Stimulated activated naive CD8-positive, alpha-beta T cell treated with anti-CD3 and anti-CD28 coated beads, Interleukin-15, amount 100 ng/mL, for 72 hours (primary cell): ENCODE data around the gene NOX5.

Experiments used
- ATAC-seq: fragments of 150-1000 bp; cut with Tn5 transposase; 2 replicates; pipeline ENCODE4 v1.10.0; 2021; ENCODE audit warnings: mild to moderate bottlenecking, moderate library complexity
- DNase-seq, 2 donors: peaks; one replicate each; pipeline ENCODE4 v3.0.0; 2021 to 2022
- H3K27ac Mint-ChIP-seq, 2 donors: one replicate each; pipeline ENCODE4 v1.8.0; 2022; ENCODE audit warnings: mild to moderate bottlenecking in 2 of 2, mixed read lengths in 2 of 2, moderate library complexity in 2 of 2
- H3K27me3 Mint-ChIP-seq: one replicate; pipeline ENCODE4 v1.8.0; 2022; ENCODE audit warnings: mixed read lengths
- H3K4me1 Mint-ChIP-seq: one replicate; pipeline ENCODE4 v1.8.0; 2022; ENCODE audit warnings: mild to moderate bottlenecking, mixed read lengths
- H3K4me3 Mint-ChIP-seq, 2 donors: one replicate each; pipeline ENCODE4 v1.8.0; 2022; ENCODE audit warnings: mild to moderate bottlenecking in 2 of 2, mixed read lengths in 2 of 2, moderate library complexity in 1 of 2
- H3K9me3 Mint-ChIP-seq, 2 donors: one replicate each; pipeline ENCODE4 v1.8.0; 2022; ENCODE audit warnings: mixed read lengths in 2 of 2

NOX5 gene

GRCh38 chr15:69072906-69073305 lies 58.4 kb downstream of the NOX5 start:
- no peak for ATAC-seq
- Mint-ChIP-seq H3K4me3 (no peak overlapping the region), H3K27ac (no peak overlapping the region), H3K4me1 (peaks cover 19% of the 10 kb centered on the region), H3K27me3 (peaks cover 67% of the 10 kb centered on the region), H3K9me3 (peaks cover 0 to 18% of the 10 kb centered on the region in 2 donors)
- DNase-seq, result no peak

- ATAC-seq, result peak; percentile 61
- Mint-ChIP-seq H3K4me3 (peak overlapping the region; percentile 60 to 63), H3K27ac (no peak overlapping the region), H3K4me1 (peaks cover 19% of the 10 kb centered on the region), H3K9me3 (peaks cover 0 to 12% of the 10 kb centered on the region in 2 donors), H3K27me3 (peaks cover 67% of the 10 kb centered on the region)
- DNase-seq, result no peak
Measured at GRCh38 chr15:69074001-69074842, 59.7 kb downstream of the NOX5 start.

GRCh38 chr15:69074843-69075224 lies 60.3 kb downstream of the NOX5 start:
- Mint-ChIP-seq H3K4me3 (peak overlapping the region; percentile 60 to 63), H3K9me3 (peaks cover 0 to 12% of the 10 kb centered on the region in 2 donors), H3K27ac (no peak overlapping the region), H3K4me1 (peaks cover 19% of the 10 kb centered on the region), H3K27me3 (peaks cover 67% of the 10 kb centered on the region)
- DNase-seq (no peak), ATAC-seq (no peak)

GRCh38 chr15:69075440-69075839 lies 60.9 kb downstream of the NOX5 start:
- H3K4me3 Mint-ChIP-seq, result no peak overlapping the region
- no peak overlapping the region for H3K27ac Mint-ChIP-seq
- peaks cover 0 to 6% of the 10 kb centered on the region in 2 donors for H3K9me3 Mint-ChIP-seq
- peaks cover 19% of the 10 kb centered on the region for H3K4me1 Mint-ChIP-seq
- ATAC-seq, result no peak
- peaks cover 62% of the 10 kb centered on the region for H3K27me3 Mint-ChIP-seq
- DNase-seq, result no peak

- ATAC-seq (no peak), DNase-seq (no peak)
- Mint-ChIP-seq H3K4me3 (no peak overlapping the region), H3K27ac (no peak overlapping the region), H3K4me1 (peaks cover 25% of the 10 kb centered on the region), H3K9me3 (no peaks in the 10 kb centered on the region), H3K27me3 (peaks cover 61% of the 10 kb centered on the region)
Measured at GRCh38 chr15:69076756-69077155, 62.3 kb downstream of the NOX5 start.

- H3K27ac Mint-ChIP-seq, result no peak overlapping the region
- no peak overlapping the region for H3K4me3 Mint-ChIP-seq
- no peaks in the 10 kb centered on the region for H3K9me3 Mint-ChIP-seq
- peaks cover 33% of the 10 kb centered on the region for H3K4me1 Mint-ChIP-seq
- no peak for ATAC-seq
- DNase-seq, result no peak
- peaks cover 43% of the 10 kb centered on the region for H3K27me3 Mint-ChIP-seq
Measured at GRCh38 chr15:69078638-69079037, 64.1 kb downstream of the NOX5 start.

GRCh38 chr15:69080295-69081248 lies 66.1 kb downstream of the NOX5 start:
- Mint-ChIP-seq H3K4me3 (no peak overlapping the region), H3K27ac (no peak overlapping the region)
- ATAC-seq, result no peak

GRCh38 chr15:69081310-69082004 lies 67.0 kb downstream of the NOX5 start:
- H3K27me3 Mint-ChIP-seq, result peaks cover 35% of the 10 kb centered on the region
- ATAC-seq, result no peak
- H3K27ac Mint-ChIP-seq, result no peak overlapping the region
- no peaks in the 10 kb centered on the region for H3K9me3 Mint-ChIP-seq
- DNase-seq, result no peak
- H3K4me3 Mint-ChIP-seq, result no peak overlapping the region
- peaks cover 18% of the 10 kb centered on the region for H3K4me1 Mint-ChIP-seq

More at GRCh38 chr15:69080295-69081248, 66.1 kb downstream of the NOX5 start:
- Mint-ChIP-seq H3K9me3 (no peaks in the 10 kb centered on the region), H3K4me1 (peaks cover 18% of the 10 kb centered on the region), H3K27me3 (peaks cover 40% of the 10 kb centered on the region)
- no peak for DNase-seq

GRCh38 chr15:69082021-69082502 lies 67.6 kb downstream of the NOX5 start:
- Mint-ChIP-seq H3K4me3 (no peak overlapping the region), H3K27me3 (peaks cover 39% of the 10 kb centered on the region), H3K4me1 (peaks cover 18% of the 10 kb centered on the region), H3K9me3 (no peaks in the 10 kb centered on the region), H3K27ac (no peak overlapping the region)
- DNase-seq, result no peak
- no peak for ATAC-seq

- Mint-ChIP-seq H3K27ac (peak overlapping the region in 1 of 2 donors; percentile 23), H3K4me3 (no peak overlapping the region), H3K4me1 (peaks cover 18% of the 10 kb centered on the region), H3K27me3 (peaks cover 44% of the 10 kb centered on the region), H3K9me3 (no peaks in the 10 kb centered on the region)
- ATAC-seq (no peak), DNase-seq (no peak)
Measured at GRCh38 chr15:69082554-69082953, 68.1 kb downstream of the NOX5 start.

- ATAC-seq (no peak), DNase-seq (no peak)
- Mint-ChIP-seq H3K9me3 (no peaks in the 10 kb centered on the region), H3K4me1 (peaks cover 18% of the 10 kb centered on the region), H3K27ac (no peak overlapping the region), H3K27me3 (peaks cover 64% of the 10 kb centered on the region), H3K4me3 (no peak overlapping the region)
Measured at GRCh38 chr15:69084404-69085030, 70.0 kb downstream of the NOX5 start.

GRCh38 chr15:69085325-69086081 lies 71.0 kb downstream of the NOX5 start:
- DNase-seq, result no peak
- Mint-ChIP-seq H3K9me3 (no peaks in the 10 kb centered on the region), H3K27ac (peak overlapping the region in 1 of 2 donors; percentile 79), H3K4me1 (peaks cover 18% of the 10 kb centered on the region), H3K27me3 (peaks cover 69% of the 10 kb centered on the region), H3K4me3 (no peak overlapping the region)
- no peak for ATAC-seq

GRCh38 chr15:69086427-69087204 lies 72.1 kb downstream of the NOX5 start:
- no peak for ATAC-seq
- Mint-ChIP-seq H3K4me1 (peaks cover 12% of the 10 kb centered on the region), H3K27me3 (peaks cover 58% of the 10 kb centered on the region), H3K27ac (peak overlapping the region in 1 of 2 donors; percentile 86), H3K9me3 (no peaks in the 10 kb centered on the region), H3K4me3 (no peak overlapping the region)
- DNase-seq, result no peak
